Endothelial cell of umbilical vein (primary cell): ENCODE results near the gene KIAA1958. TPM values are rescaled to one million over a fixed set of nuclear protein-coding genes. Genes with fewer than 3 reads are reported as not detected.

Experiments used
- BruUV-seq: library from RNA; stranded (reverse); fragments of 400-500 nt; replicated peaks from 2 replicates; lab custom pipeline; 2021; lab: Mats Ljungman, UMichigan
- CTCF ChIA-PET: fragments of 300-600, 350-600 bp; sonication (Branson Sonifier 250); formaldehyde crosslinking; loops from one replicate; lab custom pipeline; 2021; ENCODE audit warnings: antibody characterized with exemption, inconsistent platforms; lab: Charles Lee
- POLR2A ChIA-PET: fragments of 300-600, 350-600 bp; sonication (Branson Sonifier 250); formaldehyde crosslinking; loops from one replicate; lab custom pipeline; 2021; ENCODE audit warnings: antibody characterized with exemption, inconsistent platforms; lab: Charles Lee
- DNase-seq: peaks from one replicate; pipeline ENCODE4 v3.0.0-alpha.2; 2011; ENCODE audit warnings: low read depth, low spot score
- FAIRE-seq: peaks from 2 replicates; lab custom pipeline; 2011; peaks lifted over from hg19 to GRCh38; lab: Jason Lieb, UNC
- H2AFZ ChIP-seq: 2 replicates; pipeline ENCODE4 v1.6.0; 2012; ENCODE audit warnings: low read depth, low read length, control low read depth, inconsistent platforms
- H3K27ac ChIP-seq: 2 replicates; pipeline ENCODE4 v1.5.1; 2011; ENCODE audit warnings: low read depth, mild to moderate bottlenecking, control low read depth, low read length, moderate library complexity; ENCODE audit not compliant: insufficient read depth
- H3K27me3 ChIP-seq, 2 experiments: 2 replicates each; pipeline versions ENCODE4 v1.6.0 to v1.6.1; 2011; ENCODE audit warnings: low read length in 2 of 2, mixed read lengths in 1 of 2; ENCODE audit not compliant: control insufficient read depth in 2 of 2, insufficient read depth in 2 of 2
- H3K36me3 ChIP-seq, 2 experiments: 2 replicates in 1 of 2; 3 replicates in 1 of 2; pipeline ENCODE4 v1.5.1; 2011; ENCODE audit warnings: low read length in 2 of 2, mild to moderate bottlenecking in 1 of 2, moderate library complexity in 1 of 2; ENCODE audit not compliant: control insufficient read depth in 2 of 2, insufficient read depth in 2 of 2; ENCODE audit errors: extremely low read depth in 1 of 2
- H3K4me1 ChIP-seq: 3 replicates; pipeline ENCODE4 v1.5.1; 2011; ENCODE audit warnings: mild to moderate bottlenecking, low read length; ENCODE audit not compliant: control insufficient read depth, insufficient read depth; ENCODE audit errors: extremely low read depth
- H3K4me2 ChIP-seq: 2 replicates; pipeline ENCODE4 v1.6.1; 2011; ENCODE audit warnings: low read length, control low read depth, mixed read lengths; ENCODE audit not compliant: insufficient read depth
- H3K4me3 ChIP-seq, 3 experiments: fragments of 200-600 bp in 1 of 3; sonication (generic), shearing (Covaris generic) in 1 of 3; replicated peaks in 1 of 3; 2 replicates each; pipeline ENCODE4 v1.5.1; 2011 to 2016; ENCODE audit warnings: control low read depth in 3 of 3, low read length in 3 of 3, mild to moderate bottlenecking in 2 of 3, inconsistent platforms in 1 of 3, low read depth in 1 of 3, moderate library complexity in 1 of 3; ENCODE audit not compliant: insufficient read depth in 1 of 3
- H3K79me2 ChIP-seq: 2 replicates; pipeline ENCODE4 v1.6.0; 2012; ENCODE audit warnings: low read length, inconsistent platforms; ENCODE audit not compliant: control insufficient read depth, insufficient read depth
- H3K9ac ChIP-seq: replicated peaks from 2 replicates; pipeline ENCODE3; 2011; ENCODE audit warnings: low read length, control low read depth; ENCODE audit not compliant: insufficient read depth; ENCODE audit errors: extremely low read depth
- H3K9me1 ChIP-seq: replicated peaks from 3 replicates; pipeline ENCODE4 v1.6.0; 2011; ENCODE audit warnings: mild to moderate bottlenecking, low read length; ENCODE audit not compliant: control insufficient read depth, insufficient read depth; ENCODE audit errors: extremely low read depth
- H3K9me3 ChIP-seq: replicated peaks from 2 replicates; pipeline ENCODE4 v1.5.1; 2012; ENCODE audit warnings: low read length, inconsistent platforms; ENCODE audit not compliant: control insufficient read depth, insufficient read depth
- H4K20me1 ChIP-seq: replicated peaks from 2 replicates; pipeline ENCODE3; 2011; ENCODE audit warnings: mild to moderate bottlenecking, low read length; ENCODE audit not compliant: control insufficient read depth, insufficient read depth; ENCODE audit errors: extremely low read depth
- CTCF ChIP-seq, 2 donors: IDR thresholded peaks; 1 replicate in 1 of 2; 2 replicates in 1 of 2; pipeline ENCODE4 v1.5.1; 2011; ENCODE audit warnings: low read length in 2 of 2, mild to moderate bottlenecking in 2 of 2, moderate library complexity in 2 of 2, control low read depth in 1 of 2, inconsistent platforms in 1 of 2, low read depth in 1 of 2; ENCODE audit not compliant: insufficient read depth in 1 of 2; ENCODE audit errors: extremely low read depth in 1 of 2
- EZH2 ChIP-seq: IDR thresholded peaks from 2 replicates; pipeline ENCODE4 v1.6.1; 2012; ENCODE audit warnings: borderline replicate concordance, low read depth, mild to moderate bottlenecking, moderate library complexity, low read length, inconsistent platforms; ENCODE audit not compliant: severe bottlenecking
- FOS ChIP-seq: IDR thresholded peaks from 2 replicates; pipeline ENCODE4 v1.6.1; 2011; ENCODE audit warnings: mild to moderate bottlenecking, low read length, moderate library complexity, borderline replicate concordance; ENCODE audit not compliant: insufficient read depth
- GATA2 ChIP-seq: IDR thresholded peaks from 2 replicates; pipeline ENCODE4 v1.7.0; 2011; ENCODE audit warnings: low read depth, mild to moderate bottlenecking, moderate library complexity, mixed read lengths, low read length; ENCODE audit not compliant: insufficient read length, insufficient read depth
- JUN ChIP-seq: IDR thresholded peaks from 2 replicates; pipeline ENCODE4 v1.6.1; 2011; ENCODE audit warnings: borderline replicate concordance, low read depth; ENCODE audit not compliant: insufficient read length, insufficient read depth
- MYC ChIP-seq: IDR thresholded peaks from one replicate; pipeline ENCODE4 v1.6.1; 2011; ENCODE audit warnings: mild to moderate bottlenecking, low read depth, low read length
- POLR2A ChIP-seq: IDR thresholded peaks from 2 replicates; pipeline ENCODE4 v1.6.1; 2012; ENCODE audit warnings: low read depth, mild to moderate bottlenecking, control low read depth, low read length
- POLR2AphosphoS5 ChIP-seq: IDR thresholded peaks from 2 replicates; pipeline ENCODE4 v1.6.1; 2012; ENCODE audit warnings: low read depth, mild to moderate bottlenecking, control low read depth, low read length, moderate library complexity; ENCODE audit not compliant: insufficient read depth
- dilution Hi-C: fragments of 300-500 bp; cut with MboI; formaldehyde crosslinking; loops from one replicate; pipeline ENCODE4 v1.15.0; 2019; ENCODE audit warnings: low sequenced_read_pairs; ENCODE audit not compliant: extremely low pct_ligation_motif_present
- intact Hi-C: fragments of 100-400 bp; cut with micrococcal nuclease; formaldehyde crosslinking; loops from one replicate; pipeline ENCODE4 v1.10.0; 2022
- polyA plus RNA-seq, 4 experiments: library from polyadenylated mRNA; depleted of rRNA in 3 of 4; stranded (reverse) in 3 of 4; unstranded in 1 of 4; fragments of >200 nt; gene quantifications; 2 replicates each; pipeline versions ENCODE4 v1.2.1 to v1.2.3, GENCODE V29; 2011 to 2012; ENCODE audit warnings: missing spikeins in 1 of 4
- total RNA-seq: library from RNA; stranded (reverse); gene quantifications from 2 replicates; pipeline ENCODE4 v1.2.3, GENCODE V29; 2021
- TF ChIP-seq, protein P1 (sequence below): IDR thresholded peaks from 2 replicates; pipeline ENCODE4 v1.6.1; 2011; ENCODE audit not compliant: insufficient read depth, insufficient read length

Gene KIAA1958
- total and polyA plus RNA-seq, 2 donors (not counting 3 experiments of a cell fraction or from before 2014, with no cell fraction given): 1.7 to 5.0 TPM

- no peak overlapping the region for H3K9ac ChIP-seq
- dilution Hi-C loops (no loop called here), intact Hi-C loops (no loop called here)
- H4K20me1 ChIP-seq: no peaks in the 10 kb centered on the region
- H3K9me3 ChIP-seq: no peaks in the 10 kb centered on the region
- H3K4me1 ChIP-seq: no peaks in the 10 kb centered on the region
- ChIA-PET CTCF (no interaction called here), POLR2A (no interaction called here)
- no peak overlapping the region for H3K27ac ChIP-seq
- no peak for TF ChIP-seq EZH2
- TF ChIP-seq, protein P1, sequence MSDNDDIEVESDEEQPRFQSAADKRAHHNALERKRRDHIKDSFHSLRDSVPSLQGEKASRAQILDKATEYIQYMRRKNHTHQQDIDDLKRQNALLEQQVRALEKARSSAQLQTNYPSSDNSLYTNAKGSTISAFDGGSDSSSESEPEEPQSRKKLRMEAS: no peak
- TF ChIP-seq CTCF (IDR thresholded peaks at IDR 0.05; ENCODE audit: extremely low read depth in 1 of 2, insufficient read depth in 1 of 2, low read depth in 1 of 2, low read length in 2 of 2): no peak
- TF ChIP-seq GATA2: no peak
- no peak for TF ChIP-seq FOS
- TF ChIP-seq POLR2A: no peak
- TF ChIP-seq MYC: no peak
- no peak for TF ChIP-seq POLR2AphosphoS5
- TF ChIP-seq JUN: no peak
- DNase-seq (no peak), FAIRE-seq (no peak)
- no peak overlapping the region for H3K4me3 ChIP-seq
- H3K36me3 ChIP-seq: no peaks in the 10 kb centered on the region
- H3K27me3 ChIP-seq: no peaks in the 10 kb centered on the region
- no peaks in the 10 kb centered on the region for H3K9me1 ChIP-seq
- H2AFZ ChIP-seq: no peak overlapping the region
- no TSS peak for BruUV-seq
- no peak overlapping the region for H3K4me2 ChIP-seq
- no peaks in the 10 kb centered on the region for H3K79me2 ChIP-seq
These were observed 95.0 kb downstream of the KIAA1958 start for GRCh38 chr9:112581469-112582176.
